Measurements from ENCODE around the gene MRPS6.

- TF ChIP-seq POLR2AphosphoS5 (IDR thresholded peaks at IDR 0.05) (no peak), CTCF (IDR thresholded peaks at IDR 0.05 in 8 of 11, conservative IDR thresholded peaks at IDR 0.05 in 3 of 11) (no peak)
These were observed 7.3 kb downstream of the MRPS6 start for GRCh38 chr21:34080710-34081109.

Measured in spleen (tissue), 7 donors.